ENCODE measurements around the gene YBX3. TPM values are rescaled to one million over a fixed set of nuclear protein-coding genes. Genes with fewer than 3 reads are reported as not detected.

YBX3 gene
- 7.5 TPM for total RNA-seq

GRCh38 chr12:10722905-10723746, at the start of gene YBX3:
Gene YBX3 (minus strand): TSS chr12:10723323. CDS start chr12:10723111, 212 bp downstream.

GRCh38 chr12:10673659-10674384, 49.3 kb downstream of the YBX3 start, which contains the start of gene STYK1:
Gene STYK1 (minus strand): TSS chr12:10674052. CDS start chr12:10634618, 39,434 bp downstream.

Other genes with a start within 250 kb of the YBX3 start
- 0.94 TPM for gene EIF2S3B, start 217.4 kb downstream of the YBX3 start, total RNA-seq
- 31.0 TPM for gene MAGOHB, start 109.7 kb downstream of the YBX3 start, total RNA-seq
- gene STYK1, start 49.3 kb downstream of the YBX3 start, total RNA-seq, result 4.7 TPM
- 0.94 TPM for gene TAS2R7, start 79.3 kb upstream of the YBX3 start, total RNA-seq
- 2.5 TPM for gene TAS2R8, start 84.0 kb upstream of the YBX3 start, total RNA-seq
- gene TAS2R9, start 86.8 kb upstream of the YBX3 start, total RNA-seq, result 2.8 TPM
- gene TAS2R10, start 103.0 kb upstream of the YBX3 start, total RNA-seq, result 15.0 TPM
- 13.5 TPM for gene PRR4, start 126.2 kb upstream of the YBX3 start, total RNA-seq
- 159 TPM for gene PRH1, start 160.9 kb upstream of the YBX3 start, total RNA-seq
- 25.0 TPM for gene TAS2R13, start 186.2 kb upstream of the YBX3 start, total RNA-seq
- 2.8 TPM for gene PRH2, start 205.9 kb upstream of the YBX3 start, total RNA-seq
- gene TAS2R14, start 215.9 kb upstream of the YBX3 start, total RNA-seq, result 30.4 TPM

All from parietal lobe (tissue), 1 donor.